GM18861 (cell line): ENCODE results near the gene SOCS7.
"Not testable (repeated sequence)": the region's sequence is repeated elsewhere in the genome, so short reads cannot be mapped to it uniquely, and the experiment has no call there.

ENCODE experiments used
- ATAC-seq: cut with Tn5 transposase; IDR thresholded peaks from one replicate; pipeline ENCODE4 v1.9.1; 2021; ENCODE audit not compliant: unreplicated experiment

Gene SOCS7

GRCh38 chr17:38437313-38437712 is 85.7 kb downstream of the SOCS7 start:
- ATAC-seq: not testable (repeated sequence)

DNA sequence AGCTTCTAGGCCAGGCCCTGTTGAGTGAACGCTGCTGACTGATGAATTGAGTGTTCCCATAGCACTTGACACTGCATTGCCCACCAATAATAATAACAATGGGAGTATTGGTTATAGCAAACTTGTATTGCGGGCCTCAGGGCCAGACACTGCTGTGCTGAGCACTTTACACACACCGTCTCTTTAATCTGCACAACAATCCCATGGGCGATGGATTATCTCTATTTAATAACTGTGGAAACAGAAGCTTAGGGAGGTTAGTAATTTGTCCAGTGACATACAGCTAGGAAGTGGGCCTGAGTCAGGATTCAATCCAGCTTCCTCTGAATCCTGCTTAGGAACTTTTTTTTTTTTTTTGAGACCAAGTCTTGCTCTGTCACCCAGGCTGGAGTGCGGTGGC is 87.8 kb downstream of the SOCS7 start:
- ATAC-seq: no peak

DNA sequence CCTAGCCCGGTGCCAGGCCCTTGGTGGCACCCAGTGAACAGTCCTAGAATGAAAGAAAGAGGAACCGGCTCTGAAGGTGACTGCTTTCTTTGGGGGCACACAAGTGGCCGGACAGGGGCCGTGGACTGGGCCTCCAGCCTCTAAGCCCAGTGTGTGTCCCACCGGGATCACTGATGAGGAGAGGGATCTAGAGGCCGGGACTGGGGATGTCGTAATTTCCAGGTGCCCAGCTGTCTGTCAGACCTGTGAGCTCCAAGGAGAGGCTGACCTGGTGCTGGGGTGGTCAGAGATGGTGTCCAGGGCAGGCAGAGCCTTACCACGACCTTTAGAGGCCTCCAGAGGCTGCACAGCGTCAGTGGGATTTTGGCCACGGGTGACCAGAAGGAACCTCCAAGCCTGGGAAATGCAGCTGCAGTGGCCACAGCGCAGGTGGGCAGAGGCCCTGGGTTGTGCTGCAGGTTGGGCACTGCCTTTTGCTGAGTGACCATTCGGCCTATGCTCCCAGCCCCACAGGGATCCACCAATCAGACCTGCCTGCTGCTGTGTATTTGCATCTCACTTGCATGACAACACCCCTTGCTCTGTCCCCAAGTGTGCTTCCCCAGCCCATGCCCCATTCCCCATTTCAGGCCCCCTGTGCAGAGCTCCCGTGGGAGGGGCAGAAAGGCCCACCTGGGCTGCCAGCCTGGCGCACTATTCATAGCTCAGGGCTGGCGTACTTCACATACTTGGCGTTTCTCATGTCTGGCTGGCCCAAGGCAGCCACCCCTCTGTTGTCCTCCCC is 89.2 kb downstream of the SOCS7 start:
- ATAC-seq: no peak

DNA sequence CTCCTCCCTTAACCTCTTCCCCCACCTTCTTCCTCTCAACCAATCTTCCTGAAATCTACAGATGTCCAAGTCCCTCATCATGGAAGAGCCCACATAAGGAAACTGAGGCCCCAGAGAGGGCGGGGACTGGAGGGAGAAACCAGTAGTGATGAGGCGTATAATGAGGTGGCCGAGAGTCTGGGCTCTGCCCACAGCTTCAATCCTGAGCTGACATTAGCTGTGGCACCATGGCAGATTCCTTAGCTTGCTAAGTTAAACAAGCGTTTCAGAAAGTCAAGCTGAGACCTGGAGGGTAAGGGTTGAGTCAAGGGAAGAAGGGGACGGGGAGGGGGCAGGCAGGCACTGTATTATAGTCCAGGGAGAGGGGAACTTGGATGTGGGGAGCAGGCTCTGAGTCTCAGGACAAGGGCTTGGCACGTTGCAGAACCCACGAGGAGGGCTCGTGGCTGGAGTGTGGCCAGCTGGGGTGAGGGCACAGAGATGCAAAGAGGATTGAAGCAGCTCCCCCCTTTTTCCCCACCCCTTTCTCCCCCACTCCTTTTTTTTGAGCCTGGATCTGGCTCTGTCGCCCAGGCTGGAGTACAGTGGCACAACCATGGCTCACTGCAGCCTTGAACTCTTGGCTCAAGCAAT is 89.9 kb downstream of the SOCS7 start:
- no peak for ATAC-seq

GRCh38 chr17:38442548-38442947 is 90.9 kb downstream of the SOCS7 start:
- ATAC-seq: no peak

DNA sequence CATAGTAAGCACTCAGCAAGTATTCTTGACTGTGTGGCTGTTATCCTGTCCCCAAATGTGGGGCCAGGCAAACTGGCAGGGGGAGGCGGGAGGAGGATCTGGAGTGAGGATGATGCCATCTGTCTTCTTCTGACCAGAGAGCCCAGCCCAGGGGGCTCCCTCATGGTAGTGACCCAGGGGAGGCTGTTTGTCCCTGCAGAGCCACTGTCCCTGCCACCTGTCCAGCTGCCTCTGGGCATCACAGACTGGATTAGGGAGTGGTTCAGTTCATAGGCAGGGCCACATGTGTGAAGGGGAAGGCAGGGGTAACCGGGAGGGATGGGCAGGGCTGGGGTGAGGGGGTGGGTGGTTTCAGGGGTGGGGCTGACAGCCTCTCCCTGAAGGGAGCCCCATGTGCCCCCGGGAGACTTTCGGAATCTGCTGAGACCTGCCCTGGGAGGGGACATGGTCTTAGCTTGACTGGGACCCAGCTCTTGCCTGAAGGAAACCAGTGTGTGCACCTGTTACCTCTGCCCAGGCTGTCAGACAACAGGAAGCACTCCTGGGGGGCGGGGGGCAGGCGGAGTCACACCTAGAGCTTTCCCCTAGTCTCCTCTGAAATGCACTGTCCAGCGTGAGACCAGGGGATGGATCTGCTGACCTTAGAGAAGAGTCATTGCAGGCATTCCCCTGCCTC is 91.8 kb downstream of the SOCS7 start:
- ATAC-seq: no peak

DNA sequence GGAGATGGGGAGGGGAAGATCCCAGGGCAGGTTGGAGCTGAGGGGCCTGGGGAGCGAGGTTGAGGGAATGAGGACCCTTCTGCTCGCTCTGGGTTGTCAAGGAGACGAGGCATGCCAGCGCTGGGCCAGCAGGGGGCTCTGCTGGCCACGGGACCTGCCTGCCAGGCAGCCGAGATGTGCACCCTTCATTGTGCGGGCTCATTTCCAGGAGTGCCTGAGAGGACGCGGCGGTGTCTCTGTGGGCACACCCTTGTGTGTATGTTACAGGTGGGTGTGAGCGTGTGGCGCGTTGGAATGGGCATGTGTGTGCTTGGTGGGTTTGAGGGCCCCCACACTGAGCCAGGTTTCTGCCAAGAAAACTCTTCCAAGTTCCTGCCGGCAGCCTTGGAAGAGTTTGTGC is 92.5 kb downstream of the SOCS7 start:
- no peak for ATAC-seq

- ATAC-seq: no peak
Observed at GRCh38 chr17:38447502-38448085, 96.0 kb downstream of the SOCS7 start.

DNA sequence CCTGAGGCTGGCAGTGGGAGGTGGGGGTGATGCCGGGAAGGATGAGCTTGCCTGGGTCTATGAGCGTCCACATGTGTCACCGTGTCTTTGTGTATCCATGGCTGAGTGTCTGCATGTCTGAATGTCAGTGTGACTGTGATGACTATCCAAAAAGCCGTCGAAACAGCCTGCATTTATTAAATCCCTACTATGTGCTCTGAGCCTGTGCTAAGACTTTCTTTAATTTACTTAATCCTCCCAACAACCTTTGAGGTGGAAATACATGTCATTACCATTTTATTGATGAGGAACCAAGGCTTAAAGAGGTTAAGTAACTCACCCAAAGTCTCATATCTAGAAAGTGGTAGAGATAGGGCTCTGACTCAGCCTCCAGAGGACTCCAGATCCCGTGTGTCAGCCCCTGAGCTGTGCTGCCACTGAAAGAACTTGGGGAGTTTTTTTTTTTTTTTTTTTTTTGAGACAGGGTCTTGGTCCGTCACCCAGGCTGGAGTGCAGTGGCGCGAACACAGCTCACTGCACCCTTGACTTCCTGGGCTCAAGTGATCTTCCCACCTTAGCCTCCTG is 96.6 kb downstream of the SOCS7 start:
- no peak for ATAC-seq

DNA sequence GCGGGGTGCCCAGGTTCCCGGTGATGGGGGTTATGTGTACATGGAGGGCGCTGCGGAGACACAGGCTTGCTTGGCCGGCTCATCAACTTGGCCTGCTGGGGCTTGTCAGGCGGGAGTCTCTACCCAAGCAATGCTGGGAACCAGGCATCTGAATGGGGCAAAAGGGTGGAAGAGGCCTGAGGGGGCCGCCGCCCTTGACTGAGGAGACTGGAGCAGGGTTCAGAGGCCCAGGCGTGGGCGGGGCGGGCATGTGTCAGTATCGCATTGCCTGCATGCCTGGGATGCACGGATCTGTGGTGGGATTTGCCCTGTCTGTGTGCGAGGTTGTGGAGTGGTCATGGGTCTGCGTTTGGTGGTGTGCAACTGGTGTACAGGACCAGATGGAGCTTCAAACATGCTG is 97.7 kb downstream of the SOCS7 start:
- ATAC-seq: no peak

DNA sequence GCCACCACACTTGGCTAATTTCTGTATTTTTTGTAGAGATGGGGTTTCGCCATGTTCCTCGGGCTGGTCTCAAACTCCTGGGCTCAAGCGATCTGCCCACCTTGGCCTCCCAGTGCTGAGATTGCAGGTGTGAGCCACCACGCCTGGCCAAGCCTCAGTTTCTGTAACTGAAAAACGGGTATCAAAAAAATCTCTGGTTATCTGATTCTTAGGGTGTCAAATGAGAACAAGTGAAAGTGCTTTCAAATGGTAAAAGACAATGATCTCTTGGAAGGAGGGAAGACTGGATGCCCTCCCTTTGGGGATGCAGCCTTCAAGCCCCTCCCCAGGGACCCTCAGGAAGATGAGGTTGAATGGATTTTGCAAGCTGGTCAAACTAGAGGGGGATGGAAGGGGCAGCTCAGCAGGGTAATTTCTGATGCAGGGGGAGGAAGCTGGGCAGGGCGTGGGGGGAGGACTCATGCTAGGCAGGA is 98.9 kb downstream of the SOCS7 start:
- ATAC-seq: no peak

DNA sequence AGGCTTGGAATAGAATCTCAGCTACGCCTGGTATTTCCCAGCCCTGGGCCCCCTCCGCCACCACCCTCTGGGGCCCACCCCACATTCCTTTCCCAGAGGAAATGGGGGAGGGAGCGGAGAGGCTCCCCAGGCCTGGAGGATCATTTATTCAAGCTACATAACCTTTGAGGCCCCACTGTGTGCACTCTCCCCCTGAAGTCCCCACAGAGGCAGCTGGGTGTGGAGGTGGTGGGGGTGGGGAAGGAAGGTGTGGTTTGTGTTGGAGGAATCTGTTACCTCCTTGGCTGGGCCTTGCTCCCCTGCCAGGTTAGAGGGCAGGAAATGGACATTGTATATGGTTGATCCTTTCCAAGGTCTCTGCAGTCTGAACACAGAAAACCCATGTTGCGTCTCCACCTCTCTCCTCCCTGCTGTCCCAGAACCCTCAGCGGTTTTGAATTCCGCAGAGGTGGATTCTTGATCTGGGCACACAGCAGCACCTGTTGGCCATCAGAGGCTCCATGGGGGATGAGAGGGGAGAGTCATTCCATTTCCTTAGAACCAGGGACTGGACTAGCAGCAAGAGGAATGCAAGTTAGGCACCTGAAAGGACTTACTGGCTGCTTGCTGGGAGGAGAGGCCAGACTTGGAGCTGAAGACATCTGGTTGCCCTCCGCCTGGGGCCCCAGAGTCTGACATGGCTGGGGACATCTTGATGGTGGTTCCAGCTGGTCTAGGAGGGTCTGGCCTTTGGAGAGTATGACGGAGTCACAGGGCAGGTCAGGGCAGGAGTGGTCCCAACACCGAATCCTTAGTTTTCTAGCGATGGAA is 99.6 kb downstream of the SOCS7 start:
- no peak for ATAC-seq

GRCh38 chr17:38451840-38452529 is 100.3 kb downstream of the SOCS7 start:
- no peak for ATAC-seq

DNA sequence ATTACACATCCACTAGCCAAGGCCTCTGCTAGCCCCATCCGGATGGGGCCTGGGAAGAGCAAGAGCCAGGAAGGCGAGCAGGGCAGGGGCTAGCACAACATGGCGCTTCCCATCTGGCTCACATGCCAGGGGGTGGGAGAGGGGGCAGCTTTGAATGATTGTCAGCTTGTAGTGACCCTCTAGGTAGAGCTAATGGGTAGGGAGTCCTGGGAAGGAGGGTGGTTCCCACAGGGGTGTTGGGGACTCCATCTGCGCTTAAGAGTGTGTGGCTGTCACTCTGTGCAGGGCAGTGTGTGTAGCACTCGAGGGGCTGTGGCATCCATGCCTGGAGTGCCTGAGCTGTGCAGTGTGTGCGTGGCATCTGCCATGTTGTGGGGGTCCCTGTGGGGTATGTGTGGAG is 101.1 kb downstream of the SOCS7 start:
- no peak for ATAC-seq

DNA sequence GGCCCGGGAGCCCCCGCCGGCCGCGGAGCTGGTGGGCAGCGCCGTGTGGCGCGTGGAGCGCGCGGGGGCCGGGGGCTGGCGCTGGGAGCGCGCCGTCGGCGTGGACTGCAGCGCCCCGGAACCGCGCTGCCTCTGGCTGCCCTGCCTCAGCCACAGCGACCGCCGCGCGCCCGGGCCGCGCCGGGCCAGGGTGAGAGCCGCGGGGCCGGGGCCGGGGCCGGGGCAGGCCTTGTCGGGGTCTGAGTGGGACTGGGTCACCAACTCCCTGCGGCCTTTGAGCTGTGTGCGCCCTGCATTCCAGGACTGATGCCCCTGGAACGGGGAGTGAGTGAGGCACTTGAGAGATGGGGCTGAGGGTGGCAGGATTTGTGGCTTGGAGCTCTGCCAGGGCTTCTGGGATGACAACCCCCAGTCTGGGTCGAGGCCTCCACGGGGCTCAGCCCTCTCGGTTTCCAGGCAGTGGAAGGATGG is 102.3 kb downstream of the SOCS7 start:
- ATAC-seq: no peak

GRCh38 chr17:38454532-38454931 is 102.9 kb downstream of the SOCS7 start:
- no peak for ATAC-seq
